Measurements from ENCODE around the gene PRDX5.
A peak's percentile ranks its signal among the peaks of the same experiment; 100 is the strongest.

PRDX5 gene

DNA sequence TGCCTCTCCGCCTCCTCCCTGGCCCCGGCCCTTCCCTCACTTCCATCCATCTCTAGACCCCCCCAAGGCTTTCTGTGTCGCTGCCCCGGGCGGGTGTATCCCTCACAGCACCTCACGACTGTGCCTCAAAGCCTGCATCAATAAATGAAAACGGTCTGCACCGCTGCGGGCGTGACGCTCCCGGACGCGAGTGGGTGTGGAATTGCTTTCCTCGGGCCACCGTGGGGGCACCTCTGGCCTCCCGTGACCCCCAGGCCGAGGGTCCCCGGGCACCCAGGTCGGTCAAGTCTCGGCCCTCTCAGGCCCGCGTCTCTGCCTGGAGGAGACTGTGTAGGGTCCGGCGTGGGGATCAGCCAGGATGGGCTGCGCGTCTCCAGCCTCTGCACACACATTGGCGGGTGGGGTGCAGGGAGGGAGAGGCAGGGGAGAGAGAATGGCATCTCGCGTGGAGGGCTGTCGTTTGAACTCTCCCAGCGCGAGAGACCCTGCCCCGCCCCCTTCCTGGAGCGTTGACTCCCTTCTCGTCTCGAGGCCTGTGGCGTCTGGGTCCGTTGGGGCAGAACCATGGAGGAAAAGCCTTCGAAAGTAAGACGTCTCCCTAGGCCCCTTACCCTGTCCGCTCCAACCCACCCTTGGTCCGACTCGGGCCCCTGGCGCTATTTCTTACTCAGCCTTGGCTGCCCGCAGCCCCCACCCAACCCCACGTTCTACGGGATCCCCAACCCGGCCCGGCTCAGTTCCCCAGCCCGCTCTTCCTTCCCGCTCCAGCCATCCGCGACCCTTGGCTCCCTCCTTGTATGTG is 17.9 kb upstream of the PRDX5 start, which contains the start of gene CATSPERZ:
Gene CATSPERZ, plus strand, starts transcription at position 512 of the 802 bp plus-strand sequence. Its CDS starts 53 bp downstream, at position 565.
- no peaks in the 10 kb centered on the region for H3K79me2 ChIP-seq (ENCODE audit: insufficient read depth, low read length)
- H3F3A ChIP-seq (ENCODE audit: low read depth) = 0 out of 2 replicates have a peak, but pooled peaks cover 3% of the 10 kb centered on the region
- H4K20me1 ChIP-seq (ENCODE audit: insufficient read depth, low read length, poor library complexity, severe bottlenecking) = no peaks in the 10 kb centered on the region
- no peaks in the 10 kb centered on the region for H3K9me2 ChIP-seq (replicated peaks; ENCODE audit: low read depth, low read length)
- peak within 1 kb of the TSS; percentile 68 for H3K4me2 ChIP-seq (ENCODE audit: low read depth, low read length, poor library complexity, severe bottlenecking)
- H3K4me3 ChIP-seq (ENCODE audit: low read length, poor library complexity, severe bottlenecking) = peak within 1 kb of the TSS; percentile 59
- peaks cover 5% of the 10 kb centered on the region for H3K27me3 ChIP-seq (ENCODE audit: insufficient read depth, low read length, poor library complexity, severe bottlenecking)
- no peak for TF ChIP-seq EZH2phosphoT487 (IDR thresholded peaks at IDR 0.05; ENCODE audit: borderline replicate concordance)
- TF ChIP-seq, protein P1, sequence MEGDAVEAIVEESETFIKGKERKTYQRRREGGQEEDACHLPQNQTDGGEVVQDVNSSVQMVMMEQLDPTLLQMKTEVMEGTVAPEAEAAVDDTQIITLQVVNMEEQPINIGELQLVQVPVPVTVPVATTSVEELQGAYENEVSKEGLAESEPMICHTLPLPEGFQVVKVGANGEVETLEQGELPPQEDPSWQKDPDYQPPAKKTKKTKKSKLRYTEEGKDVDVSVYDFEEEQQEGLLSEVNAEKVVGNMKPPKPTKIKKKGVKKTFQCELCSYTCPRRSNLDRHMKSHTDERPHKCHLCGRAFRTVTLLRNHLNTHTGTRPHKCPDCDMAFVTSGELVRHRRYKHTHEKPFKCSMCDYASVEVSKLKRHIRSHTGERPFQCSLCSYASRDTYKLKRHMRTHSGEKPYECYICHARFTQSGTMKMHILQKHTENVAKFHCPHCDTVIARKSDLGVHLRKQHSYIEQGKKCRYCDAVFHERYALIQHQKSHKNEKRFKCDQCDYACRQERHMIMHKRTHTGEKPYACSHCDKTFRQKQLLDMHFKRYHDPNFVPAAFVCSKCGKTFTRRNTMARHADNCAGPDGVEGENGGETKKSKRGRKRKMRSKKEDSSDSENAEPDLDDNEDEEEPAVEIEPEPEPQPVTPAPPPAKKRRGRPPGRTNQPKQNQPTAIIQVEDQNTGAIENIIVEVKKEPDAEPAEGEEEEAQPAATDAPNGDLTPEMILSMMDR (conservative IDR thresholded peaks at IDR 0.05; ENCODE audit: low read length) = no peak
- peak within 1 kb of the TSS; percentile 58 for H2AFZ ChIP-seq (ENCODE audit: low read length)
- no peaks in the 10 kb centered on the region for H3K36me3 ChIP-seq (ENCODE audit: insufficient read depth, low read length)
- H3K9me3 ChIP-seq (ENCODE audit: insufficient read depth, low read depth, low read length) = no peaks in the 10 kb centered on the region
- no peak within 1 kb of the TSS for H3K9ac ChIP-seq (ENCODE audit: low read depth, low read length, poor library complexity, severe bottlenecking)
- peaks cover 12% of the 10 kb centered on the region for H3K4me1 ChIP-seq (ENCODE audit: insufficient read depth, low read length, poor library complexity, severe bottlenecking)

DNA sequence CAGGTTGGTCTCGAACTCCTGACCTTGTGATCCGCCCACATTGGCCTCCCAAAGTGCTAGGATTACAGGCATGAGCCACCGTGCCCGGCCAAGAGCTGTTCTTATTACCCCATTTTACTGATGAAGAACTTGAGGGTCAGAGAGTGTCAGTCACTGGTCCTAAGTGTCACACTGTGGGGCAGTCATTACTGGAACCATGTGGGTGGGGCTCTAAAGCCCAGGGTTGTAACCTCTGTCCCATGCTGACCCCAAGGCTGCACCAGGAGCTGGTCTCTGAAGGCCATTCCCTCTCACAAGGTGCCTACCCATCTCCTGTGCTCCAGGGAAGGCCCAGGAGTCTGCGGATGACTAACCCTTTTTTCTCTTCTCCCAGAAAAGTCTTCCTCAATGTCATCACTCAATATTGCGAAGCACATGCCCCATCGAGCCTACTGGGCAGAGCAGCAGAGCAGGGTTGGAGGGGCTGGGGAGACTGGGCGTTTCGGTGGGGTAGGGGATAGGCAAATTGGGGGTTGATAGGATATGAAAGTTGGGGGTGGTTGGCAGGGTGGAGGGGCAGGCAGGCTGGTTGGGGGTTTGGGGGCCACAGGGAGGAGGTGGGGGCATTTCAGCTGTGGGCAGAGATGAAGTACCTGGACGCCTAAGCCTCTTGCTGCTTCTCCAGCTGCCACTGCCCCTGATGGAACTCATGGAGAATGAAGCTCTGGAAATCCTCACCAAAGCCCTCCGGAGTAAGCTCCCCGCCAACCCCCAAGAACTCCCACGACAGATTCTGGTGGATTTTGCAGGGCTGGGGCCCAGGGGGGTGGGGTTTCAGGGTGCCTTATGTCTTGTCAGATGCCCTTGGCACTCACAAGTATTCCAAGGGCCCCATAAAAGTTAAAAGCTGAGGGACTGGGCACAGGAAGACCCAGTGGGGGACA is 14.6 kb upstream of the PRDX5 start:
- Histone ChIP-seq H3K36me3 (ENCODE audit: insufficient read depth, low read length) (no peaks in the 10 kb centered on the region), H3F3A (ENCODE audit: low read depth) (0 out of 2 replicates have a peak, but pooled peaks cover 3% of the 10 kb centered on the region), H3K4me2 (ENCODE audit: low read depth, low read length, poor library complexity, severe bottlenecking) (peak overlapping the region; percentile 85), H2AFZ (ENCODE audit: low read length) (no peak overlapping the region), H3K9me2 (replicated peaks; ENCODE audit: low read depth, low read length) (no peaks in the 10 kb centered on the region), H3K27me3 (ENCODE audit: insufficient read depth, low read length, poor library complexity, severe bottlenecking) (peaks cover 5% of the 10 kb centered on the region), H3K4me3 (ENCODE audit: low read length, poor library complexity, severe bottlenecking) (peak overlapping the region; percentile 82), H3K79me2 (ENCODE audit: insufficient read depth, low read length) (peaks cover 25% of the 10 kb centered on the region), H3K4me1 (ENCODE audit: insufficient read depth, low read length, poor library complexity, severe bottlenecking) (peaks cover 24% of the 10 kb centered on the region), H3K9me3 (ENCODE audit: insufficient read depth, low read depth, low read length) (no peaks in the 10 kb centered on the region), H4K20me1 (ENCODE audit: insufficient read depth, low read length, poor library complexity, severe bottlenecking) (peaks cover 19% of the 10 kb centered on the region), H3K9ac (ENCODE audit: low read depth, low read length, poor library complexity, severe bottlenecking) (peak overlapping the region; percentile 91)
- TF ChIP-seq, protein P1 (conservative IDR thresholded peaks at IDR 0.05; ENCODE audit: low read length) = no peak
- TF ChIP-seq EZH2phosphoT487 (IDR thresholded peaks at IDR 0.05; ENCODE audit: borderline replicate concordance) = no peak

DNA sequence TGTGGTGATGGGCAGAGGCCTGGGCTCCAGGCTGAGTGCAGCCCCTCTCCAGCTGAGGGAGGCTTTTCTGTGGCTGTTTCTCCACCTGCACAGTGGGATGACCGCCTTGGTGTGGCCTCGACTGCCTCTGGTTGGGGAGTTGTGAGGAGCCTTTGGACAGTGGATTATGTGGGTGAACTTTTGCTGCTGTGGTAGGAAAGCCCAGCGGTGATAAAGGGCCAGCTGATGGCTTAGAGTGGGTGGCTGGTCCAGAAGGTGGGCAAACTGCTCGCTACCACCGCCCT is 13.9 kb upstream of the PRDX5 start:
- Histone ChIP-seq H3K4me2 (ENCODE audit: low read depth, low read length, poor library complexity, severe bottlenecking) (peak overlapping the region; percentile 85), H3K27me3 (ENCODE audit: insufficient read depth, low read length, poor library complexity, severe bottlenecking) (peaks cover 5% of the 10 kb centered on the region), H3K9ac (ENCODE audit: low read depth, low read length, poor library complexity, severe bottlenecking) (peak overlapping the region; percentile 91), H3F3A (ENCODE audit: low read depth) (0 out of 2 replicates have a peak, but pooled peaks cover 3% of the 10 kb centered on the region), H3K4me3 (ENCODE audit: low read length, poor library complexity, severe bottlenecking) (peak overlapping the region; percentile 82), H3K4me1 (ENCODE audit: insufficient read depth, low read length, poor library complexity, severe bottlenecking) (peaks cover 24% of the 10 kb centered on the region), H3K79me2 (ENCODE audit: insufficient read depth, low read length) (peaks cover 25% of the 10 kb centered on the region), H3K9me3 (ENCODE audit: insufficient read depth, low read depth, low read length) (no peaks in the 10 kb centered on the region), H2AFZ (ENCODE audit: low read length) (no peak overlapping the region), H4K20me1 (ENCODE audit: insufficient read depth, low read length, poor library complexity, severe bottlenecking) (peaks cover 19% of the 10 kb centered on the region), H3K36me3 (ENCODE audit: insufficient read depth, low read length) (no peaks in the 10 kb centered on the region), H3K9me2 (replicated peaks; ENCODE audit: low read depth, low read length) (no peaks in the 10 kb centered on the region)
- TF ChIP-seq, protein P1 (conservative IDR thresholded peaks at IDR 0.05; ENCODE audit: low read length) = no peak
- no peak for TF ChIP-seq EZH2phosphoT487 (IDR thresholded peaks at IDR 0.05; ENCODE audit: borderline replicate concordance)
